ENCODE measurements around the gene ARPC5. TPM values are rescaled to one million over a fixed set of nuclear protein-coding genes. Genes with fewer than 3 reads are reported as not detected.

Gene ARPC5
- total and polyA plus RNA-seq, 2 donors (not counting 1 experiment from before 2014, with no cell fraction given), result 28.3 to 103 TPM

DNA sequence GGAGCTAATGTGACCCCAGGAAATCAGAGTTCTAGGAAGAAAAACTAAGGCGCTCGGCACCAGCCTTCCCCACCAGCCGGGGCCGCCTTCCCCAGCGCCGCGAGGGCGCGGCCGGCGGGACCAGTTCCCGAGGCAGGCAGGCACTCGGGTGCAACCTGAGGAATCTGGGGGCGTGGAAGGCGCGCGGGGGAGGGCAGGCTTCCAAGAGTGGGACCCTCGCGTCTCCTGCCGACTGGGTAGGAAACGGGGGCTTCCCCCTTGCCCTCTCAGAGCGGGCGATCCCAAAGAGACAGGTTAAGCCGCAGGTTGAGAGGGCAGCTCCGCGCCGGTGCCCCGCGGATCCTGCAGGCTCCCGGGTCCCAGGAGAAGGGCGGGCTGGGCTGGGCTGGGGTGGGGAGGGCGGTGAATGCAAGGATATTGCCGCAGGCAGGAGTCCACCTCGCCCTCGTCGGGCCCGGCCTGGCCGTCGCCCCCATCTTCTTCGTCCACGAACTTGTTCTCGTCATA, 431 bp downstream of the ARPC5 start:
- CTCF ChIA-PET, result interaction anchor here (0.7 to 2.3 kb wide), 6 partner anchors 19 to 1067 kb away, joined by 3 to 12 read pairs (median 8); partner anchors contain the start of gene NCF2
- Histone ChIP-seq H3K36me3 (replicated peaks in 1 of 2; ENCODE audit: control extremely low read depth in 1 of 2, control insufficient read depth in 1 of 2, extremely low read depth in 1 of 2, insufficient read depth in 2 of 2, low read length in 1 of 2) (peaks cover 9 to 25% of the 10 kb centered on the region in 2 experiments), H3K27me3 (replicated peaks in 1 of 4; ENCODE audit: control extremely low read depth in 1 of 4, control insufficient read depth in 3 of 4, insufficient read depth in 4 of 4, low read length in 3 of 4) (no peaks in the 10 kb centered on the region), H3K4me1 (ENCODE audit: control insufficient read depth in 2 of 2, insufficient read depth in 2 of 2, low read length in 2 of 2) (peaks cover 20 to 34% of the 10 kb centered on the region in 2 donors), H3K4me3 (ENCODE audit: control extremely low read depth in 1 of 5, extremely low read depth in 1 of 5, insufficient read depth in 1 of 5, low read depth in 2 of 5, low read length in 4 of 5) (peak overlapping the region; percentile 83 to 95 (median 87)), H3K9ac (ENCODE audit: low read length) (peak overlapping the region; percentile 89), H3K4me2 (replicated peaks; ENCODE audit: low read depth, low read length, poor library complexity, severe bottlenecking) (peak overlapping the region; percentile 94), H4K20me1 (ENCODE audit: control insufficient read depth, insufficient read depth, low read length, poor library complexity, severe bottlenecking) (peaks cover 28% of the 10 kb centered on the region), H2AFZ (ENCODE audit: insufficient read depth, low read depth, low read length, poor library complexity, severe bottlenecking) (peak overlapping the region; percentile 92), H3K79me2 (ENCODE audit: control insufficient read depth, insufficient read depth, low read length) (peaks cover 49% of the 10 kb centered on the region), H3K9me3 (ENCODE audit: control extremely low read depth in 1 of 3, control insufficient read depth in 2 of 3, insufficient read depth in 1 of 3, low read length in 2 of 3) (no peaks in the 10 kb centered on the region), H3K27ac (ENCODE audit: low read length in 2 of 2) (peak overlapping the region; percentile 59 to 80)
- Mint-ChIP-seq H3K4me3 (peak overlapping the region; percentile 100), H3K27ac (peak overlapping the region; percentile 99), H3K4me1 (peaks cover 46% of the 10 kb centered on the region), H3K9me3 (ENCODE audit: insufficient read depth) (no peaks in the 10 kb centered on the region), H3K27me3 (no peaks in the 10 kb centered on the region)
- 1% methylated on average over 41 of the region's 42 CpGs for WGBS (ENCODE audit: insufficient coverage)
- DNase-seq (no peak), ATAC-seq (ENCODE audit: low read depth) (peak; percentile 5)
- POLR2A ChIA-PET, result interaction anchor here (0.5 to 1.6 kb wide), 5 partner anchors 8 to 840 kb away, joined by 3 to 4 read pairs (median 4); partner anchors contain the start of gene NCF2
- no peak for TF ChIP-seq CTCF (IDR thresholded peaks at IDR 0.05)
- TF ChIP-seq EZH2 (IDR thresholded peaks at IDR 0.05; ENCODE audit: borderline replicate concordance, insufficient read depth, low read depth, low read length, poor library complexity, severe bottlenecking), result no peak
- intact Hi-C loops (cut with micrococcal nuclease), result loop anchor here (1.0 to 10.0 kb wide), 5 partner anchors 45 to 1603 kb away; partner anchors contain the start of genes EDEM3, NCF2, NPL and SMG7
